Fibroblast of skin of back (primary cell): Measurements from ENCODE around the gene ST3GAL2.
"Not testable (repeated sequence)": the region's sequence is repeated elsewhere in the genome, so short reads cannot be mapped to it uniquely, and the experiment has no call there.

ENCODE experiments used
- DNase-seq: peaks from one replicate; pipeline ENCODE4 v3.0.0-alpha.2; 2013

Gene ST3GAL2

GRCh38 chr16:70383421-70383960 lies 55.4 kb downstream of the ST3GAL2 start:
- no peak for DNase-seq

GRCh38 chr16:70381604-70382342 lies 57.1 kb downstream of the ST3GAL2 start:
- DNase-seq = no peak

GRCh38 chr16:70380919-70381603 lies 57.8 kb downstream of the ST3GAL2 start:
- DNase-seq = peak; percentile 98

DNA sequence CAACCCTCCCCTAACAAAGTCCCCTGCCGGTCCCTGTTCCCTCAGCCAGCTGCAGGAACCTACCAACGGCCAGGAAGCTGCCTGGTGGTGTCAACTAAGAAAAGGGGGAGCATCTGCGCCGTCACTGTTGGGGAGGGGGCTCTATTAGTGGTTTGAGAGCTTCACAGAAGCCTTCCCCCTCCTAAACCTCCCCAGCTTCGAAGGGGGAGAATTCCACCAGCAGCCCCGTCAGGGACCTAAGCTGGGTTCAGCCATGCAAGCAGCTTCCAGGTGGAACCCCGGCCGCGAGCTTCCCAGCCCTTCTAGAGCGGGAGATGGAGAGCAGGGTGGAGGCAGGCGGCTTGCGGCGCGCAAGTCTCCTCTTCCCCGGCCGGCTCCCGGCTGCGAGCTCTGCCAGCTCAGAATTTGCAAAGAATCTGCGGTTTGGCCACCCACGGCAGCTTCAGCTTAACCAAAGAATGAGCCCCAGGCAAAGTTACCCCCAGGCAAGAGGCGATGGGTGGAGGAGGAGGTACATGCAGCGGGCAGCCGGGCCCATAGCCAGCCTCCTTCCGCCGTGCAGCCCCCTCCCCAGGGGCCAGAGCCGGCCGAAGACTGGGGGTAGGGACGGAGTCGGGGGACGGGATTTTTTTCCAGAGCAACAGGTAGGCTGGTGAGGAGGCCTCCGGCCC lies 58.5 kb downstream of the ST3GAL2 start:
- peak; percentile 95 for DNase-seq

GRCh38 chr16:70378869-70379493 lies 59.9 kb downstream of the ST3GAL2 start:
- DNase-seq = no peak

DNA sequence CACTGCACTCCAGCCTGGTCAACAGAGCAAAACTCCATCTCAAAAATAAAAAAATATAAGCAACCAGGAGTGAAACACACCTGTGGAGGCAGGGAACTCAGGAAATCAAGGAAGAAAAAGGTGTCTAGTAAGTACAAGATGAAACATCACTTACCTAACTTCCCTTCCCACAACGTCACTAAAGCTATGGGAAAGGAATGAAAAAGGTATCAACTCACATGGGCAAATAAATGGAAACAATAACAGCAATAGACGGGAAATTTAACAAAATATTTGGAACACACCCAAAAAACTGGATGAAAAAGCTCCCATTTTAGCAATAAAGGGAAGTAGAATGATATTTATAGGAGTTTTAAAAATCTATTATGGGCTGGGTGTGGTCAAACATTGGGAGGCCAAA lies 61.1 kb downstream of the ST3GAL2 start:
- no peak for DNase-seq

DNA sequence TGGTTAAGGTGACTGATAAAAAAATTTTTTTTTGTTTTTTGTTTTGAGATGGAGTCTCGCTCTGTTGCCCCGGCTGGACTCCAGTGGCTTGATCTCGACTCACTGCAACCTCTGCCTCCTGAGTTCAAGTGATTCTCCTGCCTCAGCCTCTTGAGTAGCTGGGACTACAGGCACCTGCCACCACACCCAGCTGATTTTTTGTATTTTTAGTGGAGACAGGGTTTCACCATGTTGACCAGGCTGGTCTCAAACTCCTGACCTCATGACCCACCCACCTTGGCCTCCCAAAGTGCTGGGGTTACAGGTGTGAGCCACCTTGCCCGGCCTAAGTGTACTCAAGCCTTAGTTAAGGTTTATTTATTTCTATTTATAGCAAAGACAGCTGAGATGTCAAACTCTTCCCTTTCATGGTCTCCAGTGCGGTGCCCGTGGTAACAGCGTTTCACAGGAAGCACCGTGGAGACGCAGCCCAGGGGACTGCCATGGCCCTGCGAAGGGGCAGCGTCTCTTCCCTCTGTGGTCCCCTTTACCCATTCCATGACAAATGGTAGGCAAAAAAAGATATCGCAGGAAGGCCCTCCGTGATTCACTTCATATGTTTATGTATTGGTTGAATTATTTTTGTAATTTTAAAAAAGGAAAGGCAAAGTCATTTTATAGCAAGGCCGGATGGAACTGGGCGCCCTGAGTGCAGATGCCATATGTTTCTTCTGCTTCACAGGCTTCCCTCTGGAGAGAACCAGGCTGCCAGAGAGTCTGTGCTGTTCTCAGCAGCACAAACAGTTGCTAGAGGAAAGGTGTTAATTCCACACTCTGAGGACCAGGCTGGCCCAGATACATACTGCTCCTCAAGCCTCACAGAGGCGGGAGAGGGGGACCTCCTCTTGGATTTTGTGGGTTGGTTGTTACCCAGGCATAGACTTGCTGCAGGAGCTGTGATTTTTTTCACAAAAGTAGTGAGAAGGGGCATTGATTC lies 63.0 kb downstream of the ST3GAL2 start:
- DNase-seq = no peak

- no peak for DNase-seq
These were observed 64.7 kb downstream of the ST3GAL2 start for GRCh38 chr16:70374213-70374612.

GRCh38 chr16:70372921-70373728 lies 65.8 kb downstream of the ST3GAL2 start:
- DNase-seq = no peak

- no peak for DNase-seq
These were observed 68.0 kb downstream of the ST3GAL2 start for GRCh38 chr16:70370924-70371323.

DNA sequence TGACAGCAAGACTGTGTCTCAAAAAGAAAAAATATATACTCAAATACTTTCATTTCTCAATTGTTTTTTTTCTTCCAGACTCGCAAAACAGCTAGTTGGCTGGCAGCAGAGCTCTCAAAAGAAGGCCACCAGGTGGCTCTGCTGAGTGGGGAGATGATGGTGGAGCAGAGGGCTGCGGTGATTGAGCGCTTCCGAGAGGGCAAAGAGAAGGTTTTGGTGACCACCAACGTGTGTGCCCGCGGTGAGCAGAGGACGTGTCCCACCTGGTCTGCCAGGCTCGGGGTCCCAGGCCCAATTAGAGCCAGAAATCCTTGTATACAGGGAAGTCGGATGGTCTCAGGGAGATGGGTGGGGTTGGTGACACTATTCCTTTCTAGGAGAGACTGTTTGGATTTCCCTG lies 68.8 kb downstream of the ST3GAL2 start:
- DNase-seq = peak; percentile 27

GRCh38 chr16:70364399-70364798 lies 74.5 kb downstream of the ST3GAL2 start:
- no peak for DNase-seq

- no peak for DNase-seq
These were observed 79.3 kb downstream of the ST3GAL2 start for GRCh38 chr16:70359552-70359951.

DNA sequence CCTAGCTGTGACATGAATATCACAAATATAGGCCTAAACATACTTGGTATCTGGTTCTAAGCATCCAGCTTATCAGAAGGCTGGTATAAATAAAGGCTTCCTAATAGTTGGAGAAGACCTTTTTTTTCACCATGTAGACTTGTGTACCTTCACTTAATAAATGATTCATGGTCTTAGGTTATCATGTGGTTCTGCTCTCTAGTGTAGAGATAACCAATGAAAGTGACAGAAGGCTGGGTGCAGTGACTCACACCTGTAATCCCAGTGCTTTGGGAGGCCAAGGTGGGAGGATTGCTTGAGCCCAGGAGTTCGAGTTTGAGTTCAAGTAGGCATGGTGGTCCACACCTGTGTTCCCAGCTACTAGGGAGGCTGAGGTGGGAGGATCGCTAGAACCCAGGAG lies 89.1 kb downstream of the ST3GAL2 start:
- no peak for DNase-seq

DNA sequence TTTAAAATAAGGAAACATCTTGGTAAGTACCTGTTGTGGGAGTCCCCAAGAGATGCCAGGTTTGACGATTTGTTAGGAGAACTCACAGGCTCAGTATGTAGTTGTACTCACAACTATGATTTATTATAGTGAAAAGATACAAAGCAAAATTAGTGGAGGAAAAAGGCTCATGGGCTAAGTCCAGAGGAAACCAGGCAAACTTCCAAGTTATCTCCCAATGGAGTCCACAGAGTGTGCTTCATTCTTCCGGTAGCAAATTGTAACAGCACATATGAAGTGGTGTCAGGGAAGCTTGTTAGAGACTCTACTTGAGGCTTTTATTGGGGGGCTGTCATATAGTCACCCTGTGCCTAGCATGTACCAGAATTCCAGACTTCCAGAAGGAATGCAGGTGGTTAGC lies 89.9 kb downstream of the ST3GAL2 start:
- no peak for DNase-seq

DNA sequence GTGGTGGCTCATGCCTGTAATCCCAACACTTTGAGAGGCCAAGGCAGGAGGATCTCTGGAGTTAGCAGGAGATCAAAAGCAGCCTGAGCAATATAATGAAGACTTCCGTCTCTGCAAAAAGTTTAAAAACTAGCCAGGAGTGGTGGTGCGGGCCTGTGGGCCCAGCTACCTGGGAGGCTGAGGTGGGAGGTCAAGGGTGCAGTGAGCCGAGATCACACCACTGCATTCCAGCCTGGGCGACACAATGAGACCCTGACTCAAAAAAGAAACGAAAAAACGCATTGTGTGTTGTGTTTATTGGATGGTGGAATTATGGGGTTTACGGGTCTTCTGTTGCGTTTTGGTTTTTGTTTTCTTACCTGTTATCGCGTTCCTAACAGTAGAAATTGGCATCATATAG lies 93.1 kb downstream of the ST3GAL2 start:
- no peak for DNase-seq

DNA sequence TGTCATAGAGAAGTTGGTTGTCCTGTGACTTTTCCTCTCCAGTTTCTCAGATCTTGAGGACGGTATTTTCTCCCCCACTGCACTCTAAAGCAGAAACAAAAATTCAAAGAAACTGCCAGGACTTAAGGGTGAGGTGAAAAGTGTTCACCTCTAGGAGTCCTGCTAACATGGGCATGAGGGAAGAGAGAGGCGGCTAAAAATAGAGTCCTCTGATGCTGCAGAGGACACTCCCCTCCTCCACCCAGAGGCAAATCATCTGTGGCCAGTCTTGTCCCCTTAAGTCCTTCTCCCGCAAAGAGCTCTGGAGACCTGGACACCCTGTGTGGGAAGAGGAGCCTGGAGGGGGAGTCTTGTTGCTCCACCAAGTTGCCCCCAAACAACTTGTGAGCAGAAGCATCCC lies 96.9 kb downstream of the ST3GAL2 start:
- DNase-seq = no peak

- DNase-seq = no peak
These were observed 97.3 kb downstream of the ST3GAL2 start for GRCh38 chr16:70341600-70341999.

DNA sequence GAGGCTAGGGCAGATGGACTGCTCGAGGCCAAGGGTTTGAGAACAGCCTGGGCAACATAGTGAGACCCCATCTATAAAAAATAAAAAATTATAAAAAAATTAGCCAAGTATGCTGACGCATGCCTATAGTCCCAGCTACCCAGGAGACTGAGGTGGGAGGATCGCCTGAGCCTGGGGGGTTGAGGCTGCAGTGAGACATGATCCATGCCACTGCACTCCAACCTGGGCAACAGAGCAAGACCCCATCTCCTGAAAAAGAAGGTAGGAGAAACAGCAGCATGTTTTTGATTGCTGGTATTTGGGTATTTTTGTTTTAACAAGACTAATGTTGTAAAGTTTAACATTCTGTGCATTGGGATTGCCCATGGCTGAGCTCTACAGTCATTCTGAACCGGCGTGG lies 101.1 kb downstream of the ST3GAL2 start:
- no peak for DNase-seq

- not testable (repeated sequence) for DNase-seq
These were observed 106.2 kb downstream of the ST3GAL2 start for GRCh38 chr16:70332728-70333127.
